Measurements from ENCODE around the gene GAS2L2.

- TF ChIP-seq CTCF (IDR thresholded peaks at IDR 0.05) (no peak), EP300 (IDR thresholded peaks at IDR 0.05) (no peak), POLR2A (IDR thresholded peaks at IDR 0.05) (no peak), POLR2AphosphoS5 (IDR thresholded peaks at IDR 0.05) (no peak)
These were observed 31.9 kb upstream of the GAS2L2 start for GRCh38 chr17:35784895-35785294.

Measured in sigmoid colon (tissue), 4 donors.